ENCODE measurements around the gene MAS1.

Gene MAS1

DNA sequence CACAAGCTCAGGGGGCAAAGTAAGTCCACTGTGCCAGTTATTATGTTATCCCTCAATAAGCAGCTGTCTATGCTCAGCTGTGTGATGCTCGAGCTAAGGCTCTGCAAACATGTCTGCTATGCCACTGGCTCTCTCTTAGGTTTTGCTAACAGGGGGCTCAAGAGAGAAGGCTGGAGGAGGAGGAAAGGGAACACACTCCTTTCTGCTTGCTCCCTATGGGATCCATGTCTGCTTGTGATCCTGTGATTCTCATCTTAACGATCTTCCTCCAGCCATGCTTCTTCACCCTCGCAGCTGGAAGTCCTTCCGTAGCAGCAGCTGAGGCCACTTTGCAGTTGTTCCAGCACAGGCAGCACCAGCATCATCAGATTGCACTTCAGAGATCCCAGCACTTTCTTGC, 41.1 kb downstream of the MAS1 start:
- TF ChIP-seq, protein P1, sequence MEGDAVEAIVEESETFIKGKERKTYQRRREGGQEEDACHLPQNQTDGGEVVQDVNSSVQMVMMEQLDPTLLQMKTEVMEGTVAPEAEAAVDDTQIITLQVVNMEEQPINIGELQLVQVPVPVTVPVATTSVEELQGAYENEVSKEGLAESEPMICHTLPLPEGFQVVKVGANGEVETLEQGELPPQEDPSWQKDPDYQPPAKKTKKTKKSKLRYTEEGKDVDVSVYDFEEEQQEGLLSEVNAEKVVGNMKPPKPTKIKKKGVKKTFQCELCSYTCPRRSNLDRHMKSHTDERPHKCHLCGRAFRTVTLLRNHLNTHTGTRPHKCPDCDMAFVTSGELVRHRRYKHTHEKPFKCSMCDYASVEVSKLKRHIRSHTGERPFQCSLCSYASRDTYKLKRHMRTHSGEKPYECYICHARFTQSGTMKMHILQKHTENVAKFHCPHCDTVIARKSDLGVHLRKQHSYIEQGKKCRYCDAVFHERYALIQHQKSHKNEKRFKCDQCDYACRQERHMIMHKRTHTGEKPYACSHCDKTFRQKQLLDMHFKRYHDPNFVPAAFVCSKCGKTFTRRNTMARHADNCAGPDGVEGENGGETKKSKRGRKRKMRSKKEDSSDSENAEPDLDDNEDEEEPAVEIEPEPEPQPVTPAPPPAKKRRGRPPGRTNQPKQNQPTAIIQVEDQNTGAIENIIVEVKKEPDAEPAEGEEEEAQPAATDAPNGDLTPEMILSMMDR (conservative IDR thresholded peaks at IDR 0.05; ENCODE audit: control insufficient read depth, insufficient read depth, low read depth, low read length), result no peak
- no peak for DNase-seq (ENCODE audit: low read depth)
- no peak overlapping the region for H3K4me3 ChIP-seq (ENCODE audit: control insufficient read depth, low read depth, low read length)

DNA sequence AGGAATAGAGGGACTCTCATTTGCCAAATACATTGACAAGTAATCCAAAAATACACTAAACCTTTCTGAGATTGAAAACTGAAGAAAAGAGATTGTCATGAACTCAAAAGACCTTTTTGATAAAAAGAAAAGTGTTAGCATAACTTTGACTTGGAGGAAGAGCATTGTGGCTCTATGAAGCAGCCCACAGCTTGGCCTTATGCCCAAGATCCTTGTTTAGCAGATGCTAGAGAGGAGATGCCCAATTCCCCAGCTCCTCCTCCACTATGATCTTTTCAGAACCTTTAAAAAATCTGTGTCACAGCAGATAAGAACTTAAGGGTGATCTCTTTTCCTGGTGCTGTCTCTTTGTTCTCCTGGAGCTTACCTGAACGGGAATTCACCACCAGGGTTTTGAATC, 42.3 kb downstream of the MAS1 start:
- no peak for DNase-seq (ENCODE audit: low read depth)
- TF ChIP-seq, protein P1 (conservative IDR thresholded peaks at IDR 0.05; ENCODE audit: control insufficient read depth, insufficient read depth, low read depth, low read length), result no peak

DNA sequence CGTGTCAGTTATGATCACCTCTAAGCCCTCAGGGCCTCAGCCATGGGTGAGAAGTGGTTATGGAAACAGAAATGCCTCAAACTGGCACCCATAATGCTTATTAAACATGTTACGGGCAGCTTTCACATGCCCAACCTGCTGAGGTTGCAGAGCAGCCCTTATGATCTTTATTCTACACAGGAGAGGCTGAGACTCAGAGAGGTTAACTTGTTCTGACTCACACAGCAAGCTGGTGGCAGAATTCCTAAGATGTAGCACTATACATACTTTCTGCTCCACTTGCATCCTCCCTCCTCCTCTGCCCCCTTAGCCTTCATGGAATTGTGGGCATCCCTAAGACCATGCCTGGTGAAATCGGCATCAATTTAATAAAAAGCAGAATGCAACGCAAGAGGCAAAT, 43.4 kb downstream of the MAS1 start:
- DNase-seq (ENCODE audit: low read depth), result no peak
- TF ChIP-seq, protein P1 (conservative IDR thresholded peaks at IDR 0.05; ENCODE audit: control insufficient read depth, insufficient read depth, low read depth, low read length), result no peak
- H3K4me3 ChIP-seq (ENCODE audit: control insufficient read depth, low read depth, low read length), result no peak overlapping the region

More for the DNA sequence above, 42.3 kb downstream of the MAS1 start:
- no peak overlapping the region for H3K4me3 ChIP-seq (ENCODE audit: control insufficient read depth, low read depth, low read length)

DNA sequence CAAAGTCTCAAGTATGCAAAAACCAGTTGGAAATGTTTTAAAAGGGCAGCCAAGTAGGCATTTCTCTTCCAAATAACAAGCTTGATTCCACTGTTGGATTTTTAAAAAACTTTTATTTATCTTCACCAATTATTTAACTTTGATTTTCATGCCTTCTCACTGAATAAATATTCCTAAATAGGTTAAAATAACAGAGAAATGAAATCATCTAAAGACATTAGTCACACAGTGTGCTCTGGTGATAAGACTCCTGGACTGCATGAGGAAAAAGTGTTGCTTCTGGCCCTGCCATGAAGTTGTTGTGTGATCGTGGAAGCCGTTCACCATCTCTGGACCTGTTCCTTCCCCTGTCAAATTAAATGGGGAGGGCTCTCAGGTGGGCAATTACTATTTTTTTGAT, 44.3 kb downstream of the MAS1 start:
- DNase-seq (ENCODE audit: low read depth), result peak; percentile 42
- no peak overlapping the region for H3K4me3 ChIP-seq (ENCODE audit: control insufficient read depth, low read depth, low read length)
- TF ChIP-seq, protein P1 (conservative IDR thresholded peaks at IDR 0.05; ENCODE audit: control insufficient read depth, insufficient read depth, low read depth, low read length), result no peak

DNA sequence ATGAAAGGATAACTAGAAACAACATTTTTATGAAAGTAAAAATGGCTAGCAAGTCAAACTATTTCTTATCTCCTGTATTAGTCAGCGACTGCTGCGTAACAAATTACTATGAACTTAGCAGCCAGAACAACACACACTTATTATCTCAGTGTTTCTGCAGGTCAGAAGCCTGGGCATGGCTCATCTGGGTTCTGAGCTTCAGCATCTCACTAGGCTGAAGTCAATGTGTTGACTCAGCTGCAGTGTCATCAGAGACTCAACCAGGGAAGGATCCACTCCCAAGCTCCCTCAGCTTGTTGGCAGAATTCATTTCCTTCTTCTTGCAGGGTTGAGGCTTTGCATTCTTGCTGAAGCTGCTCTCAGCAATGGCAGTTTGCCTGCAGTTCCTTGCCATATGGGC, 44.8 kb downstream of the MAS1 start:
- TF ChIP-seq, protein P1 (conservative IDR thresholded peaks at IDR 0.05; ENCODE audit: control insufficient read depth, insufficient read depth, low read depth, low read length), result no peak
- H3K4me3 ChIP-seq (ENCODE audit: control insufficient read depth, low read depth, low read length), result no peak overlapping the region
- DNase-seq (ENCODE audit: low read depth), result peak; percentile 77

DNA sequence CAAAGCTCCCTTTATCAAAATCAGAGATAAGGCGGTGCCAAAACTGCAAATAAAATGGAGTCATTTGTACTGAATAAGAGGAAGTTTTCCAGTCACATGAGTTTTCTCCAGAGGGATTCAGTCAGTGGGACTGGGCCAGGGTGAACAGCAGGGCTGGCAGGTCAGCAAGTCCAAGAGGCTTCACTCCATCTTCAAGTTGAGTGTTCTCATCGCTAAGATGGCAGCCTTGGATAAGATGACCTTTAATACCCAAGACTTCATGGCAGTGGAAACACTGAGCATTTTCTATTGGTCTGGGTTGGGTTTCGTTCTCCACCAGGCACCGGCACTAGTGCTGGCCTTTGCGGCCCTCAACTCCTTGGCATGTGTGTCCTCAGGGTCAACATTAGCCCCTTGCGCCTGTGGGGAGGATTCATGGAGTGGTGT, 48.8 kb downstream of the MAS1 start:
- TF ChIP-seq, protein P1 (conservative IDR thresholded peaks at IDR 0.05; ENCODE audit: control insufficient read depth, insufficient read depth, low read depth, low read length), result no peak
- H3K4me3 ChIP-seq (ENCODE audit: control insufficient read depth, low read depth, low read length), result no peak overlapping the region
- no peak for DNase-seq (ENCODE audit: low read depth)

Data from fibroblast of mammary gland (primary cell).